ENCODE measurements around the gene ATP6V1G3. TPM values are rescaled to one million over a fixed set of nuclear protein-coding genes. Genes with fewer than 3 reads are reported as not detected.

Gene ATP6V1G3
- not detected in 5 replicates for total RNA-seq (2022; extraction: Qiagen RNA extraction)

GRCh38 chr1:198540580-198540979, at the start of gene ATP6V1G3:
TSS of gene ATP6V1G3 (minus strand) at chr1:198540680. CDS start at chr1:198540650, 30 bp downstream.

Other genes starting within 250 kb of the ATP6V1G3 start
- not detected in 5 replicates for gene PTPRC, start 98.4 kb upstream of the ATP6V1G3 start, total RNA-seq (2022; extraction: Qiagen RNA extraction)

All from A549 treated with Hydrocortisone at 1 μM for 4 hours (cell line).